GM19239 (cell line): ENCODE data around the gene SHQ1.

ENCODE experiments used
- DNase-seq: peaks from one replicate; pipeline ENCODE4 v3.0.0; 2011; ENCODE audit warnings: low spot score; ENCODE audit not compliant: insufficient read length
- FAIRE-seq: peaks from 2 replicates; lab custom pipeline; 2011; peaks lifted over from hg19 to GRCh38; lab: Jason Lieb, UNC

Gene SHQ1

DNA sequence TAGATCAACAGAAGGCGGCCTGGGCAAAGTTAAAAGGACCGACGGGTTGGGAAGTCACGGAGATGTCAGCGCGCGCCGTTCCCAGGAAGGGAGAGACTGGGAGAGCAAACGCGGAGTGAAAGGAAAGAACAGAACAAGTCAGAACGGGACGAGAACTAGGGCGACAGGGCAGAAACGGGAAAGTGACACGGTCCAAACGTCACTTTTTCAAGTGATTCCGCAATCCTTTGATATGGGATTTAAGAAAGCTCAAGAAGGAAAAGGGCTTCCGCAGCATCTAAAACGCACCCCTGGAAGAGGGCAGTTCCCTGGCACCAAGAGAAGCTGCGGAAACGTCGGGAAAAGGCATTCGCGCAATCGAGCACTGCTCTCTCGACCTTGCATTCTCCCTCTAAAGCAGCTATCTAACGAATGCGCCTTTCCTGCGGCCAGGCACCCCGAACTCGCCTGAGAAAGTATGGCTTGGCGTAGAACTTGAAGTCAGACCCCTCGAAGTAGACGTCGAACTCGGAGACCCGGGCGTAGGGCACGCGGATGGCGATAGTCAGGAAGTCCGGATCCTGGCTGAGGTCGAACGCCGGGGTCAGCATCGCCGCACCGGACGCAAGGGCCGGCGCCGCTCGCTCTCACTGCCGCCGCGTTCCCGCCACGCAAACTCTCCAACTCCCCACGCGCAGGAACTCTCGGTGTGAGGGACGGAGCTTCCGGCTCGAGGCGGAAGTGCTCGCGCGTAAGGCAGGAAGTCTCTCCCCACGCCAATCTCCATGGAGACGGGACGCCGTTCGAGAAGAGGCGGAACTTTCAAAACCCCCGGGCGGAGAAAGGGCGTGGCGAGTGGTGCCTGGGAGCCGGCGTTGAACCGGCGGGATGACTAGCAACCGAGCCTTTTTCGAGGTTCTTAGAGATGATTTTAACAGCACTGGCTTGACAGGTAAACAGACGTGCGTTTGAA, at the start of gene SHQ1:
Gene SHQ1 (minus strand): TSS at position 695 of the 952 bp plus-strand sequence. CDS start 105 bp downstream, at position 590.
- peak; percentile 78 for DNase-seq
- FAIRE-seq = peak; percentile 94

DNA sequence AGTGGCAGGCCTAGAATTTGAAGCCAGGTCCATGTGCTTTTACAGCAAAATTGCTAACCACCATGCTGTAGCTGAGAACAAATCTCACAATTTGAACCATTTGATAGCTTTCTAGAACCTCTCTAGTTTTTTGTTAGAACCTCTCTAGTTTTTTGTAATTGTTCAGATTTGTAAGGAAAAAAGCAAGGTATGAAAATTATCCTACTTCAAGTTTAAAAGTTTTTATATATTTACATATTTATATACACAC, 49.4 kb upstream of the SHQ1 start:
- DNase-seq (no peak), FAIRE-seq (no peak)

- DNase-seq (no peak), FAIRE-seq (no peak)
These were observed 48.9 kb upstream of the SHQ1 start for GRCh38 chr3:72896996-72897757.

DNA sequence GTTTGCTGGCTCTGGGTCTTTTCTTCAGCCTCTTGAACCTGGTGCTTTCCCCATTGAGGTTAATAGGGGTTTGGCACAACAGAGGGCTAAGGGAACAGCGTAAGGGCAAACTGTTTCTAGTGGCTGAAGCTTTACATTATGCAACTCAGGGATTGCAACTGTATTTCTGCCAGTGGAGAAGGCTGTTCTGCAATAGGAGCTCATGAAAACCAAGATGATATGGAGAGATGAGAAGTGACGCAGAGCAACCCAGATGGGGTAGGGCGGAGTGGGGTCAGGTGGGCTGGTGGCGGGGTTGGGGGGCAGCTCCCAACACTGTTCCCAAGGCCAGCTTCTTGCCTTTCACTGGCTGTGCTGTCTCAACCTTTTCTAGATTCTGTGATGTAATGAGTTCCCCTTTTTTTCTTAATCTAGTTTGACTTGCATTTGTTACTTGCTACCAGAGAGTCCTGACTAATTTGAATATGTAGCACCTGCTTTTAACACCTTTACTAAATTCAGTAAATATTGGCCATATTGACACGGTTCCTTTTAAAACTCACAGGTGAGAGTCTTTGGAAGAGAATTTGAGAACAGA, 46.8 kb upstream of the SHQ1 start:
- DNase-seq (no peak), FAIRE-seq (no peak)

DNA sequence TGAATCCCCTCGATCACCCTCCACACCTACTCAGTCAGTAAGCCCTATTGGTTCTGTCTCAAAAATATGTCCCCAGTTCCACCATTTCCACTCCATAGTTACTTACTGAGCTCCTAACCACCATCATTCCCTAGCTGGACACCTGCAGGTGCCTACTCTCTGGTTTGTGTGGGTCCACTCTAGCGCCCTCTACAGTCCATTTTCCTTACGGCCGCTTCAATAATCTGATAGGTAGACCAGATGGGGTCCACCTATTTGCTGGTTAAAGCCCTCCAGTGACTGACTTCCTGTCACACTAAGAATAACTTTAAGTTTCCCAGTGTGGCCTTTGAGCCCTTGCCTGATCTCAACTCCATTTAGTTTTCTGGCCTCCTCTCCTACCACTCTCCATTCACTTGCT, 44.6 kb upstream of the SHQ1 start:
- DNase-seq (no peak), FAIRE-seq (no peak)

DNA sequence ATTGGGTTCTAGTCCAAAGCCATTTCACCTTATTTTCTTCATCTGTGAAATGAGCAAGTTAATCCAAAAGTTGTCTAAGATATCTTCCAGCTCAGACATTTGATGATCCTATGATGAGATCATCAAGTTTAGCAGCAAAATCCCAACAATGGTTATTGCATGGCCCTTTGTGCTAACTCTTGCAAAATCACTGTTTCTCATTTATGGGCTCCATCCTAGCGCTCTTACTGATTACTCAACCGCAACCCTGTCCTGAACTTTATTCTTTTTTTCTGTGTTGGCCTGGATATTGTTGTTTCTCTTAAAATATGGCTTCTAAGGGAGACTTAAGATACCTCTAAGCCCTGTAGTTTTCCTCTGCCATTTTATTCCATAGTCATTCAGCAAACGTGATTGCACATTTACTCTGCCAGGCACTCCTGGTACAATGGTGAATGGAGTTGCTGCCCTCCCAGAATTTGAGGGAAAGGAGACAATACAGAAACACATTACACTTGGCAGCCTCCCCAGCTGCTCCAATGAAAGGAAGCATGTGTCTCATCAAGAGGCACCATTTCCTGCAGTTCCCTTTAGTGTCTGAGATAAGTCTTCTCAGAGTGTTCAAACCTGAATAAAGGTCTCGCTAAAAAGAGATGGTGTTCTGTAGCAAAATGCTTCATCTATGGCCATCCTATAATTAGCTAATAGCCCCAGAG, 44.0 kb upstream of the SHQ1 start:
- FAIRE-seq (no peak), DNase-seq (no peak)

GRCh38 chr3:72891053-72891855, 43.0 kb upstream of the SHQ1 start:
- DNase-seq = no peak
- FAIRE-seq = no peak

- no peak for FAIRE-seq
- DNase-seq = no peak
These were observed 42.1 kb upstream of the SHQ1 start for GRCh38 chr3:72890166-72890925.

- no peak for FAIRE-seq
- no peak for DNase-seq
These were observed 41.3 kb upstream of the SHQ1 start for GRCh38 chr3:72889310-72890165.

DNA sequence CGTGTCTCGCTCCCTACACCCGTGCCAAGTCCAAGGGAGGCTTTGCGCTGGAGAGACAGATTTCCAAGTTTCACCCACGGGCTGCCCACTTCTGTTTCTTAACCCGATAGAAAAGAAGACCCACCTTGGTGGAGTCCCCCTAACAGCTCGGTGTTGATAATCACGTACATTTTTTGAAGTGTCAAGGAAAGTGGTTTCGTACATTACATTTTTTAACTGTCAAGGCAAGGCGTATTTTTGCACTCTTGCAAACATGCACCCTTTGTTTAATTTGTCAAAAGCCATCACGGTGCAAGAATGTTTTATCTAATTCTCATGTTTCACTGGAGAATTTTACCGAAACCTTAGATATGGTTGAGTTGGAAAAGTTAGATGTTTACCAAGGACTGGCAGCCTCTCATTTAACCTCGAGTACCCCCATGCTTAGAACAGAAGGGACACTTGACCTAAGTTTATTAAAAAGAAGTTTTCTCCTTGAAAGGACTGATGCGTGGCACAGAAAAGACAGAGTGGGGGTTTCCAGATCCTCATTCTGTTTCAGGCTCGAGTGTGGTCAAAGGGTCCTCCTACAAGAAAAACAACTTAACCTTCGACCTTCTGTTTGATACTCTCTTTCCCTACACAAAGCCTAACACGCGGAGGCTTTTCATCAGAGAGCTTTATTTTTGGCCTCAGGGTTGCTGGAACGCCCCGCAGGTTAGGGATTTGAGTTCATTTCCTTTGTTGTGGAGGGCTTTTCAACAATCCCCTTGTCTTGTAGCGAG, 40.5 kb upstream of the SHQ1 start:
- FAIRE-seq (no peak), DNase-seq (no peak)

GRCh38 chr3:72887705-72888545, 39.7 kb upstream of the SHQ1 start, which contains the start of gene GXYLT2:
TSS of gene GXYLT2 (plus strand) at chr3:72888046. CDS start at chr3:72888234, 188 bp downstream.
- DNase-seq (peak; percentile 27), FAIRE-seq (no peak)

- FAIRE-seq = no peak
- no peak for DNase-seq
These were observed 39.1 kb upstream of the SHQ1 start for GRCh38 chr3:72887343-72887704.

- FAIRE-seq (no peak), DNase-seq (no peak)
These were observed 23.9 kb upstream of the SHQ1 start for GRCh38 chr3:72872183-72872582.

DNA sequence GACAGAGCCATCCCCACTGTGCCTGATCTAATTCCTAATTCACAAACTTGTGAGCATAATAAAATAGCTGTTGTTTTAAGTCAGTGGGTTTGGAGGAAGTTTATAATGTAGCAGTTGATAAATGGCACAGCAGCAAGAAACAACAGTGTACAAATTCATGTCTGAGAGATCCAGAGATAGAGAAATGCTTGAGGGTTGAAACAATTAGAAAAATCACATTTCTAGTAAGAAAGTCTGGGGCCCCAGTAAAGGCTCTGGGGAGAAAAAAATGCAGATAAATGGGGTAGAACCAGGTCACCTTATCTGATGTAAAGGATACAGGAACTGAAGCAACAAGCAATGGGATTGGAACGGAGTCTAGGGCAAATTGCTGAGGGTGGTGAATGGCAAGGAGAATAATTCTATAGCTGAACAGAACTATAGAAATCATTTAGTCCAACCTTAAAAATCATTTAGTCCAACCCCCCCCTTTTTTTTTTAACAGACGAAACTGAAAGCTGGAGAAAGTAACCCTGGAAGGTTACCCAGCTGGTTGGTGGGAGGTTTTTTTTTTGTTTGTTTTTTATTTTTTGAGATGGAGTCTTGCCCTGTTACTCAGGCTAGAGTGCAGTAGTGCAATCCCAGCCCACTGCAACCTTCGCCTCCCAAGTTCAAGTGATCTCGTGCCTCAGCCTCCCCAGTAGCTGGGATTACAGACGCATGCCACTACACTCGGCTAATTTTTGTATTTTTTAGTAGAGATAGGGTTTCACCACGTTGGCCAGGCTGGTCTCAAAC, 14.3 kb upstream of the SHQ1 start:
- FAIRE-seq = no peak

GRCh38 chr3:72860846-72861245, 12.6 kb upstream of the SHQ1 start:
- no peak for FAIRE-seq
- no peak for DNase-seq

More for the DNA sequence above, 14.3 kb upstream of the SHQ1 start:
- no peak for DNase-seq

DNA sequence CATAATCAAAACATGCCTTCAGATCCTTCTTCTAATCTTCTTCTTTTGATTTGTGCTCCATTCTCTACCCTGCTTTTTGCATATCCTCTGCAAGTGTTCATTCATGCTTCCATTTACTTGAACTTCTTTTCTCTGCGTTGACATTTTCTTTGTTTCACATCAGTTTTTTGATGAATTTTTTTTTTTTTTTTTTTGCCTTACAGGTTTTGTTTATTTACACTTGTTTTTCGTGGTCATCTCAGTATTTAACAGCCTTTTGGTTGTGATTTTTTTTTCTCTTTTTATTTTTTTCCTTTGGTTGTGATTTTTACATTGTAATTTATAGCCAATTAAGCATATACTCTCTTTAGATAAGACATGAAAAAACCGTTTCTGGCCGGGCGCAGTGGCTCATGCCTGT, 11.8 kb upstream of the SHQ1 start:
- DNase-seq (no peak), FAIRE-seq (no peak)
